ENCODE results near the gene ZNF358.

ZNF358 gene

GRCh38 chr19:7515645-7516151 is at the start of gene ZNF358:
Gene ZNF358, plus strand, starts transcription at chr19:7516103. Its CDS starts 3,140 bp downstream, at chr19:7519243.
- DNase-seq = no peak

GRCh38 chr19:7467009-7467989 is 48.6 kb upstream of the ZNF358 start:
- DNase-seq = no peak

GRCh38 chr19:7468840-7469239 is 47.1 kb upstream of the ZNF358 start:
- DNase-seq = no peak

- DNase-seq = no peak
These were observed 46.1 kb upstream of the ZNF358 start for GRCh38 chr19:7469669-7470285.

GRCh38 chr19:7470540-7471305 is 45.2 kb upstream of the ZNF358 start:
- no peak for DNase-seq

- DNase-seq = no peak
These were observed 43.9 kb upstream of the ZNF358 start for GRCh38 chr19:7471696-7472615.

GRCh38 chr19:7475665-7476064 is 40.2 kb upstream of the ZNF358 start:
- no peak for DNase-seq

- no peak for DNase-seq
These were observed 39.7 kb upstream of the ZNF358 start for GRCh38 chr19:7476241-7476640.

- no peak for DNase-seq
These were observed 39.0 kb upstream of the ZNF358 start for GRCh38 chr19:7476777-7477494.

GRCh38 chr19:7477758-7478157 is 38.1 kb upstream of the ZNF358 start:
- DNase-seq = no peak

- no peak for DNase-seq
These were observed 37.6 kb upstream of the ZNF358 start for GRCh38 chr19:7478173-7478842.

- DNase-seq = no peak
These were observed 37.1 kb upstream of the ZNF358 start for GRCh38 chr19:7478843-7479227.

- no peak for DNase-seq
These were observed 35.5 kb upstream of the ZNF358 start for GRCh38 chr19:7480222-7480969.

- no peak for DNase-seq
These were observed 35.0 kb upstream of the ZNF358 start for GRCh38 chr19:7480970-7481255.

GRCh38 chr19:7482584-7483439 is 33.1 kb upstream of the ZNF358 start:
- DNase-seq = no peak

- no peak for DNase-seq
These were observed 32.1 kb upstream of the ZNF358 start for GRCh38 chr19:7483720-7484201.

GRCh38 chr19:7486923-7487322 is 29.0 kb upstream of the ZNF358 start:
- DNase-seq = no peak

- peak; percentile 84 to 90 for DNase-seq
These were observed 27.1 kb upstream of the ZNF358 start, which contains the start of gene PEX11G for GRCh38 chr19:7488736-7489353. Gene PEX11G, minus strand, starts transcription at chr19:7489035. Its CDS starts 25 bp downstream, at chr19:7489010.

Measured in activated CD4-positive, alpha-beta T cell treated with anti-CD3 and anti-CD28 coated beads for 4 hours (primary cell).